ENCODE results near the gene GALNS.

The GALNS gene

DNA sequence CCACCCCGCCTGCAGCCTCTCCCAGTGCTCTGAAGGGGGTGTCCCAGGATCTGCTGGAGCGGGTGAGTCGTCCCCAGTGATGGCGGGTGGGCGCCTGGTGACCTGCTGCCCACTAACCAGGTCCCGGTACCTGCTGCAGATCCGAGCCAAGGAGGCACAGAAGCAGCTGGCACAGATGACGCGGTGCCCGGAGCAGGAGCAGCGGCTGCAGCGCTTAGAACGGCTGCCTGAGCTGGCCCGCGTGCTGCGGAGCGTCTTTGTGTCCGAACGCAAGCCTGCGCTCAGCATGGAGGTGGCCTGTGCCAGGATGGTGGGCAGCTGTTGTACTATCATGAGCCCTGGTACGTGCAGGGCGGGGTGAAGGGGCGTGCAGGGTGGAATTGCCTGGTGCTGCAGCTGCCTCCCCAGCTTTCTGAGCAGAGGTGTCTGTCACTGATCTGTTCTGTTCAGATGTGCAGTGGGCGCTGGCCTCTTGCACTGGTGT lies 49.6 kb downstream of the GALNS start:
- H3F3A ChIP-seq (ENCODE audit: insufficient read depth), result peaks cover 43% of the 10 kb centered on the region
- H4K20me1 ChIP-seq (ENCODE audit: low read depth, low read length), result no peaks in the 10 kb centered on the region
- TF ChIP-seq, protein P1, sequence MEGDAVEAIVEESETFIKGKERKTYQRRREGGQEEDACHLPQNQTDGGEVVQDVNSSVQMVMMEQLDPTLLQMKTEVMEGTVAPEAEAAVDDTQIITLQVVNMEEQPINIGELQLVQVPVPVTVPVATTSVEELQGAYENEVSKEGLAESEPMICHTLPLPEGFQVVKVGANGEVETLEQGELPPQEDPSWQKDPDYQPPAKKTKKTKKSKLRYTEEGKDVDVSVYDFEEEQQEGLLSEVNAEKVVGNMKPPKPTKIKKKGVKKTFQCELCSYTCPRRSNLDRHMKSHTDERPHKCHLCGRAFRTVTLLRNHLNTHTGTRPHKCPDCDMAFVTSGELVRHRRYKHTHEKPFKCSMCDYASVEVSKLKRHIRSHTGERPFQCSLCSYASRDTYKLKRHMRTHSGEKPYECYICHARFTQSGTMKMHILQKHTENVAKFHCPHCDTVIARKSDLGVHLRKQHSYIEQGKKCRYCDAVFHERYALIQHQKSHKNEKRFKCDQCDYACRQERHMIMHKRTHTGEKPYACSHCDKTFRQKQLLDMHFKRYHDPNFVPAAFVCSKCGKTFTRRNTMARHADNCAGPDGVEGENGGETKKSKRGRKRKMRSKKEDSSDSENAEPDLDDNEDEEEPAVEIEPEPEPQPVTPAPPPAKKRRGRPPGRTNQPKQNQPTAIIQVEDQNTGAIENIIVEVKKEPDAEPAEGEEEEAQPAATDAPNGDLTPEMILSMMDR (IDR thresholded peaks at IDR 0.05; ENCODE audit: insufficient read depth, low read length, poor library complexity, severe bottlenecking), result no peak
- no peak for TF ChIP-seq EZH2phosphoT487 (conservative IDR thresholded peaks at IDR 0.05; ENCODE audit: low read length)
- peaks cover 25% of the 10 kb centered on the region for H3K79me2 ChIP-seq (ENCODE audit: insufficient read depth, low read length)
- H3K9me3 ChIP-seq (ENCODE audit: insufficient read depth, low read length), result peaks cover 3% of the 10 kb centered on the region; the same call in 1 of the 2 replicates
- no peak overlapping the region for H3K9ac ChIP-seq (ENCODE audit: low read length)
- no peak overlapping the region for H3K4me2 ChIP-seq (ENCODE audit: low read depth, low read length, poor library complexity, severe bottlenecking)
- H3K36me3 ChIP-seq (ENCODE audit: low read length), result no peaks in the 10 kb centered on the region
- no peaks in the 10 kb centered on the region for H3K27me3 ChIP-seq (ENCODE audit: low read length)
- H3K4me3 ChIP-seq (ENCODE audit: insufficient read depth, low read length, poor library complexity, severe bottlenecking), result no peak overlapping the region
- no peaks in the 10 kb centered on the region for H3K9me2 ChIP-seq (replicated peaks; ENCODE audit: insufficient read depth, low read length)
- no peak overlapping the region for H3K27ac ChIP-seq (ENCODE audit: low read depth, low read length)
- H2AFZ ChIP-seq (ENCODE audit: low read depth, low read length, severe bottlenecking), result no peak overlapping the region

DNA sequence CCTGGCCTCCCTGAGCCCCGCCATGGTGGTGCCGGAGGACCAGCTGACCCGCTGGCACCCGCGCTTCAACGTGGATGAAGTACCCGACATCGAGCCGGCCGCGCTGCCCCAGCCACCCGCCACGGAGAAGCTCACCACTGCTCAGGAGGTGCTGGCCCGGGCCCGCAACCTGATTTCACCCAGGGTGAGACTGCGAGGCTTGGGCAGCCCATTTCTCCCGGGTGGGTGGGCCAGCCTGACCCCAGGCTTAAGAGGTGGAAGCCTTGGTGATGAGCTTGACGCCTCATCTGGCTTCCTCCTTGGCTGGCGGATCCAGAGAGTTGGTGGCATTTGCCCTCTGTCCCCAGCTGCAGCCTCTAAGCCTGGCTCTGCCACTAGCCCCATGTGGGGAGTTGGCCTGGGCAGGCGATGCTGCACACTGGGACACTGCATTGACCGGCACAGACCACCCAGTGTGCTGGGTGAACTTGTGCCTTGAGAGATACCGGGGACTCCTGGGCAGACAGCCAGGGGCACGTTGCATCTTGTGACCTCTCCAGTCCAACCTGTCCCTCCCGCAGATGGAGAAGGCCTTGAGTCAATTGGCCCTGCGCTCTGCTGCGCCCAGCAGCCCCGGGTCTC lies 50.1 kb downstream of the GALNS start:
- H2AFZ ChIP-seq (ENCODE audit: low read depth, low read length, severe bottlenecking), result no peak overlapping the region
- H3K4me2 ChIP-seq (ENCODE audit: low read depth, low read length, poor library complexity, severe bottlenecking), result no peak overlapping the region
- TF ChIP-seq, protein P1 (IDR thresholded peaks at IDR 0.05; ENCODE audit: insufficient read depth, low read length, poor library complexity, severe bottlenecking), result no peak
- TF ChIP-seq EZH2phosphoT487 (conservative IDR thresholded peaks at IDR 0.05; ENCODE audit: low read length), result no peak
- no peak overlapping the region for H3K9ac ChIP-seq (ENCODE audit: low read length)
- H3K27ac ChIP-seq (ENCODE audit: low read depth, low read length), result no peak overlapping the region
- no peaks in the 10 kb centered on the region for H3K27me3 ChIP-seq (ENCODE audit: low read length)
- no peaks in the 10 kb centered on the region for H3K36me3 ChIP-seq (ENCODE audit: low read length)
- no peaks in the 10 kb centered on the region for H3K9me3 ChIP-seq (ENCODE audit: insufficient read depth, low read length)
- H3K4me3 ChIP-seq (ENCODE audit: insufficient read depth, low read length, poor library complexity, severe bottlenecking), result no peak overlapping the region
- H3K9me2 ChIP-seq (replicated peaks; ENCODE audit: insufficient read depth, low read length), result no peaks in the 10 kb centered on the region
- H3F3A ChIP-seq (ENCODE audit: insufficient read depth), result peaks cover 45% of the 10 kb centered on the region
- peaks cover 25% of the 10 kb centered on the region for H3K79me2 ChIP-seq (ENCODE audit: insufficient read depth, low read length)
- no peaks in the 10 kb centered on the region for H4K20me1 ChIP-seq (ENCODE audit: low read depth, low read length)

DNA sequence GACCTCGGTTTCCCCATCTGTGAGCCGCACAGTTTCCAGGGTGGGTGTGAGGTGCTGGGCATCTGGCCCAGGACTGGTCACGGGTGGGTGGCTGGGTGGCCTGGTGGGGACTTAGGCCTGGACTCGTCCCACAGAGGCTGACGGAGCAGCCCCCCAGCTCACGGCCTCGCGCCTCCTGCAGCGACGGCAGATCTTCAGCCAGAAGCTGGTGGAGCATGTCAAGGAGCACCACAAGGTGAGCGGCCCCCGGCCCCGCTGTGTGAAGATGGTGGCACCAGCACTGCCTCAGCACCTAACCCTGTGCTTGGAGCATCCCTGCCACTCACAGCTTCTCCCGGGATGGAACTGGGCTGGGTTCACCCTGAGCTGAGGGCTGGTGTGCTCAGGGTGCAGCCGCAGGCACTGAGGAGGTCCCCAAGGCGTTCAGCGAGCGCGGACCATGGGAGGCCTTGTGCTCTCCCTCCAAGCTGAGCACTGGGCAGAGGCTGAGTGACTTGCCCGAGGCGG lies 50.8 kb downstream of the GALNS start:
- Histone ChIP-seq H3K4me2 (ENCODE audit: low read depth, low read length, poor library complexity, severe bottlenecking) (no peak overlapping the region), H3K9me3 (ENCODE audit: insufficient read depth, low read length) (no peaks in the 10 kb centered on the region), H3K79me2 (ENCODE audit: insufficient read depth, low read length) (peaks cover 22% of the 10 kb centered on the region), H3F3A (ENCODE audit: insufficient read depth) (peaks cover 44% of the 10 kb centered on the region), H3K27me3 (ENCODE audit: low read length) (no peaks in the 10 kb centered on the region), H3K27ac (ENCODE audit: low read depth, low read length) (no peak overlapping the region), H3K9me2 (replicated peaks; ENCODE audit: insufficient read depth, low read length) (no peaks in the 10 kb centered on the region), H2AFZ (ENCODE audit: low read depth, low read length, severe bottlenecking) (no peak overlapping the region), H3K4me3 (ENCODE audit: insufficient read depth, low read length, poor library complexity, severe bottlenecking) (no peak overlapping the region), H4K20me1 (ENCODE audit: low read depth, low read length) (no peaks in the 10 kb centered on the region), H3K9ac (ENCODE audit: low read length) (no peak overlapping the region), H3K36me3 (ENCODE audit: low read length) (no peaks in the 10 kb centered on the region)
- no peak for TF ChIP-seq EZH2phosphoT487 (conservative IDR thresholded peaks at IDR 0.05; ENCODE audit: low read length)
- TF ChIP-seq, protein P1 (IDR thresholded peaks at IDR 0.05; ENCODE audit: insufficient read depth, low read length, poor library complexity, severe bottlenecking), result no peak

Data from SU-DHL-6 (cell line).